NCI-H82 treated with DMSO at 0.1 percent for 48 hours (cell line): ENCODE data around the gene AHCYL1.

Source experiments
- DNase-seq: peaks from one replicate; lab custom pipeline; 2025; ENCODE audit not compliant: unreplicated experiment; lab: John Stamatoyannopoulos, UW

AHCYL1 gene

GRCh38 chr1:110034451-110035235, 50.1 kb downstream of the AHCYL1 start, which contains the start of gene STRIP1:
TSS of gene STRIP1 (plus strand) at chr1:110034624. CDS start at chr1:110034638, 14 bp downstream.
- DNase-seq: peak; percentile 83

- no peak for DNase-seq
Measured at GRCh38 chr1:110035236-110035752, 50.7 kb downstream of the AHCYL1 start.

GRCh38 chr1:110038271-110038670, 53.7 kb downstream of the AHCYL1 start:
- no peak for DNase-seq

GRCh38 chr1:110039641-110040040, 55.1 kb downstream of the AHCYL1 start:
- no peak for DNase-seq

- no peak for DNase-seq
Measured at GRCh38 chr1:110040548-110040947, 56.0 kb downstream of the AHCYL1 start.

GRCh38 chr1:110043016-110043415, 58.5 kb downstream of the AHCYL1 start:
- DNase-seq: no peak

GRCh38 chr1:110047463-110047862, 62.9 kb downstream of the AHCYL1 start:
- no peak for DNase-seq

- no peak for DNase-seq
Measured at GRCh38 chr1:110048240-110048639, 63.7 kb downstream of the AHCYL1 start.

- DNase-seq: no peak
Measured at GRCh38 chr1:110048923-110049601, 64.5 kb downstream of the AHCYL1 start.

- DNase-seq: peak; percentile 63
Measured at GRCh38 chr1:110049801-110050601, 65.4 kb downstream of the AHCYL1 start.

GRCh38 chr1:110050602-110051261, 66.2 kb downstream of the AHCYL1 start:
- no peak for DNase-seq

GRCh38 chr1:110051262-110051648, 66.7 kb downstream of the AHCYL1 start:
- DNase-seq: no peak

- DNase-seq: no peak
Measured at GRCh38 chr1:110053552-110054428, 69.2 kb downstream of the AHCYL1 start.

- no peak for DNase-seq
Measured at GRCh38 chr1:110055493-110056284, 71.1 kb downstream of the AHCYL1 start.

GRCh38 chr1:110056285-110056683, 71.7 kb downstream of the AHCYL1 start:
- no peak for DNase-seq

GRCh38 chr1:110056776-110057175, 72.2 kb downstream of the AHCYL1 start:
- no peak for DNase-seq

- no peak for DNase-seq
Measured at GRCh38 chr1:110057963-110058518, 73.5 kb downstream of the AHCYL1 start.

- DNase-seq: no peak
Measured at GRCh38 chr1:110058591-110058990, 74.0 kb downstream of the AHCYL1 start.
